ENCODE measurements around the gene KLC3.

DNA sequence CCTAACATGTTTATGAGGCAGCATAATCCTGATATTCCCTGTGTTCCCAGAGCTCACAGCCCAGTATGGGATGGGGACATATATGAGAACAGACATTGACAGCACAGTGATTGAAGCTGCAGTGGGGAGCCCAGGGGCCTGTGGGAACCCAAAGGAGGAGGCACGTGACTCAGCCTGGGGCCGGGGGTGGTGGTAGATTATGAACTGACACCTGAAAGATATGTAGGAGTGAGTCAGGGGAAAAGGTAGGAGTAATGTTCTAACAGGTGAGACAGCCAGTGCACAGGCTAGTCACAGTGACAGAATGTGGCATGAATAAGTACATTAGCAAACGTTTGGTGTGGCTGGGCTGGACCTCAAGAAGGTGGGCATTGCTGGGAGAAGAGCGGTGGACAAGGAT is 46.9 kb upstream of the KLC3 start:
- TF ChIP-seq, protein P1, sequence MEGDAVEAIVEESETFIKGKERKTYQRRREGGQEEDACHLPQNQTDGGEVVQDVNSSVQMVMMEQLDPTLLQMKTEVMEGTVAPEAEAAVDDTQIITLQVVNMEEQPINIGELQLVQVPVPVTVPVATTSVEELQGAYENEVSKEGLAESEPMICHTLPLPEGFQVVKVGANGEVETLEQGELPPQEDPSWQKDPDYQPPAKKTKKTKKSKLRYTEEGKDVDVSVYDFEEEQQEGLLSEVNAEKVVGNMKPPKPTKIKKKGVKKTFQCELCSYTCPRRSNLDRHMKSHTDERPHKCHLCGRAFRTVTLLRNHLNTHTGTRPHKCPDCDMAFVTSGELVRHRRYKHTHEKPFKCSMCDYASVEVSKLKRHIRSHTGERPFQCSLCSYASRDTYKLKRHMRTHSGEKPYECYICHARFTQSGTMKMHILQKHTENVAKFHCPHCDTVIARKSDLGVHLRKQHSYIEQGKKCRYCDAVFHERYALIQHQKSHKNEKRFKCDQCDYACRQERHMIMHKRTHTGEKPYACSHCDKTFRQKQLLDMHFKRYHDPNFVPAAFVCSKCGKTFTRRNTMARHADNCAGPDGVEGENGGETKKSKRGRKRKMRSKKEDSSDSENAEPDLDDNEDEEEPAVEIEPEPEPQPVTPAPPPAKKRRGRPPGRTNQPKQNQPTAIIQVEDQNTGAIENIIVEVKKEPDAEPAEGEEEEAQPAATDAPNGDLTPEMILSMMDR (IDR thresholded peaks at IDR 0.05) = no peak
- TF ChIP-seq POLR2A (IDR thresholded peaks at IDR 0.05) (no peak), EP300 (IDR thresholded peaks at IDR 0.05) (no peak)

Measured in sigmoid colon (tissue), 4 donors.